NT2/D1 (cell line): ENCODE measurements around the gene ADARB2.

ENCODE experiments used
- SUZ12 ChIP-seq: IDR thresholded peaks from 2 replicates; pipeline ENCODE4 v1.6.1; 2011; ENCODE audit not compliant: insufficient read length, insufficient read depth; ENCODE audit errors: extremely low read depth
- YY1 ChIP-seq: IDR thresholded peaks from 2 replicates; pipeline ENCODE4 v1.6.1; 2011; ENCODE audit not compliant: insufficient read length, insufficient read depth
- ZNF274 ChIP-seq: IDR thresholded peaks from 2 replicates; pipeline ENCODE4 v1.6.1; 2011; ENCODE audit warnings: mild to moderate bottlenecking, low read depth, low read length

DNA sequence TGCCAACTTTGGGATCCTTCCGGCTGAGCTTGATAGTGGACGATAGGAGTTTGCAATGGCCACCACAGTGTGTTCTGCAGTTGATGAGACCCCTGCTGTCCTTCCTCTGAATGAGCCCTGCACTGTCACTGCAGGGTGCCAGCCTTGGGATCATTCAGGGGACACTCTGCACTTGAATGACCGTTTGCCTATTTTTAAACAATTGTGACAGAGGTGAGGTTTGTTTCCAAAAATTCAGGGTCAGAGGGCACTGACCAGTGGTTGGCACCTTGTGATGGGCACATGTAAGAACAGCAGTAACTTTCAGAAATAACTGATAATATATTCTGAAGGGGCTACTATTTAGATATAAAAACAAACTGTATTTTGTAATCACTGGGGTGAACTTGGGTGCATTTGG, 48.5 kb upstream of the ADARB2 start:
- no peak for TF ChIP-seq ZNF274
- TF ChIP-seq YY1 = no peak
- TF ChIP-seq SUZ12 = no peak
